Stimulated activated CD4-positive, alpha-beta T cell treated with anti-CD3 and anti-CD28 coated beads, Interleukin-4, amount 100 ng/mL, for 48 hours (primary cell): Measurements from ENCODE around the gene SNTB2.
A peak's percentile ranks its signal among the peaks of the same experiment; 100 is the strongest.
"Not testable (repeated sequence)": the region's sequence is repeated elsewhere in the genome, so short reads cannot be mapped to it uniquely, and the experiment has no call there.

Experiments used
- DNase-seq, 2 donors: peaks; one replicate each; pipeline ENCODE4 v3.0.0-alpha.2; 2020; ENCODE audit warnings: low read depth in 2 of 2

SNTB2 gene

DNA sequence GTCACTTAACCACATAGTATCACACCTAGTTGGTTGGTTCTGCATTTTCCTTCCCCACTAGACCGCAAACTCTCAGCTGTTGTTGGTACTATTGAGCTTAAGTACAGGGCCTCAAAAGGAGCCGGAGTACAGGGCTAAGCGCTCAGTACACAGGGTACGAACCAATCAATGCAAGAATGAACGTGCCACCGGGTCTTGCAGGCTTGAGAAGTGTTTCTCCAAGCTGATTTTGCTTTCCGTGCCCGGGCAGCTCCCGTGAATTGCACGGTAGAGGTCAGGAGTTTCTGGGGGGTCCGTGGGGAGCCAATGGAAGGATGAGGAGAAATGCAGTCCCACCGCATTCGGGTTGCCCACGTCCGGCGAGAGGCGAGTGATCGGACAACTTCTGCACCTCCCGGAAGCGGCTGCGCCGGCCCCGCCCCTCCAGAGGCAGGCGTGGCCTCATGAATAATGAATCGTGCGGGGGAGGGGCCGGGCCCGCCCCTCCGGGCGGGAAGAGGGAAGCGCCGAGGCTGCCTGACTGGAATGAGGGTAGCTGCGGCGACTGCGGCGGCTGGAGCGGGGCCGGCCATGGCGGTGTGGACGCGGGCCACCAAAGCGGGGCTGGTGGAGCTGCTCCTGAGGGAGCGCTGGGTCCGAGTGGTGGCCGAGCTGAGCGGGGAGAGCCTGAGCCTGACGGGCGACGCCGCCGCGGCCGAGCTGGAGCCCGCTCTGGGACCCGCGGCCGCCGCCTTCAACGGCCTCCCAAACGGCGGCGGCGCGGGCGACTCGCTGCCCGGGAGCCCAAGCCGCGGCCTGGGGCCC, at the start of gene SNTB2:
SNTB2 (plus strand) TSS at position 523 of the 804 bp plus-strand sequence; CDS start at position 526, 3 bp downstream.
- DNase-seq, result peak; percentile 78 to 85

- no peak for DNase-seq
Observed at GRCh38 chr16:69138608-69139007, 48.4 kb upstream of the SNTB2 start.

- not testable (repeated sequence) for DNase-seq
Observed at GRCh38 chr16:69139464-69139863, 47.5 kb upstream of the SNTB2 start.

DNA sequence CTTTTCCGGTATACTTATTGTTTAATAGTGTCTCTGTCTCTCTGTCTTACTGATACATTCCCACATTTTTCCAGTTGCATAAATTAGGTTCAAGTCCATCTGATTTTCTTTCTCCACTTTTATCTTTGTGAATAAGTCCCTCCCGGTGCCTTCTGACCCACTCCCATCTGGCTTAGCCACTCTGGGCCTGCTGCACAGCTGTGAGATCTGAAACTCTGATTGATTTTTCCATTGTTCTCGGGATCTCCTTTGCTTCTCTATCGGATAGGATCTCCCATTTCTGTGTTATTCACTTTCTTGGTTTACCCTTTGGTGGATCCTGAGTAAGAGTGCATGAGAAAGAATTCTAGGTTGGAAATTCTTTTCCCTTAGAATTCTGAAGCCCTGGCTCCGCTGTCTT, 46.0 kb upstream of the SNTB2 start:
- no peak for DNase-seq

GRCh38 chr16:69141936-69142335, 45.0 kb upstream of the SNTB2 start:
- DNase-seq, result no peak

DNA sequence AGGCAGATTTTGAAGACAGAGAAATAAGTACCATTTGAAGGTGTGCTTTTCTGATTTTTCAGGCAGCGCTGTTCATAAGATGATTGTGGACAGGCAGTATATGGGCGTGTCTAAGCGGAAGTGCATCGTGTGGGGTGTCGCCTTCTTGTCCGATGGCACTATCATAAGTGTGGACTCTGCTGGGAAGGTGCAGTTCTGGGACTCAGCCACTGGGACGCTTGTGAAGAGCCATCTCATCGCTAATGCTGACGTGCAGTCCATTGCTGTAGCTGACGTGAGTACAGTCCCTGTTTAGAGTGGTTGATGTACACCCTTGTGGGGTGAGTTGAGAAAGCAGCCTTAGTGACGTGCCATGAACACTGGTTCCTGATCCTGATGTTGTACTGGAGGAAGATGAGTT, 43.8 kb upstream of the SNTB2 start:
- no peak for DNase-seq

DNA sequence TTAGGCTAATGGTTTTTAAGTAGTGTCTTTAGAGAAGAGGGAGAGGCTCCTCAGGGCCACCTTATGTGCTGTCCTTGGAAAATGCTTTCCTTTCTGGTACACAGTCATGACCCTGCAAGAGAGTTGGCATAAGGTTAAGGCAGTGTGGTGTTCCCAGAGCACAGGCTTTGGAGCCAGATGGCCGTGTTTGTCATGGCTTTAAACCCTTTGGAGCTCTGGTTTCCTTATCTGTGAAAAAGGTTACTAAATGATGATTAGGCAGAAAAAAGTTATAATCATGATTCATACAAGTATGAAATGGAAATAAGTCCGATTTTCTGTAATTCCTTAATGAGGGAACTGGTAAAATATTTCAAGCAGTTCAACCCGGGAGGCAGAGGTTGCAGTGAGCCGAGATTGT, 41.3 kb upstream of the SNTB2 start:
- no peak for DNase-seq

DNA sequence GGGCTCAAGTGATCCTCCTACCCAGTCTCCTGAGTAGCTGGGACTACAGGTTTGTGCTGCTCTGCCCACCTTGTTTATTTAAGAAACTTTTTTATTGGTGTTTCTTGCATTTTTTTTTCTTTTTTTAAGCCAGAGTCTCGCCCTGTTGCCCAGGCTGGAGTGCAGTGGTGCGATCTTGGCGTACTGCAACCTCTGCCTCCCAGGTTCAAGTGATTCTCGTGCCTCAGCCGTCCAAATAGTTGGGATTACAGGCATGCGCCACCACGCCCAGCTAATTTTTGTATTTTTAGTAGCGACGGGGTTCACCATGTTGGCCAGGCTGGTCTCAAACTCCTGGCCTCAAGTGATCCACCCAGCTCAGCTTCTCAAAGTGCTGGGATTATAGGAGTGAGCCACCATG, 37.3 kb upstream of the SNTB2 start:
- not testable (repeated sequence) for DNase-seq

GRCh38 chr16:69150146-69150865, 36.7 kb upstream of the SNTB2 start:
- DNase-seq, result peak in 1 of 2 donors; percentile 34

GRCh38 chr16:69157196-69157595, 29.8 kb upstream of the SNTB2 start:
- DNase-seq, result no peak

- DNase-seq, result no peak
Observed at GRCh38 chr16:69160192-69160591, 26.8 kb upstream of the SNTB2 start.

DNA sequence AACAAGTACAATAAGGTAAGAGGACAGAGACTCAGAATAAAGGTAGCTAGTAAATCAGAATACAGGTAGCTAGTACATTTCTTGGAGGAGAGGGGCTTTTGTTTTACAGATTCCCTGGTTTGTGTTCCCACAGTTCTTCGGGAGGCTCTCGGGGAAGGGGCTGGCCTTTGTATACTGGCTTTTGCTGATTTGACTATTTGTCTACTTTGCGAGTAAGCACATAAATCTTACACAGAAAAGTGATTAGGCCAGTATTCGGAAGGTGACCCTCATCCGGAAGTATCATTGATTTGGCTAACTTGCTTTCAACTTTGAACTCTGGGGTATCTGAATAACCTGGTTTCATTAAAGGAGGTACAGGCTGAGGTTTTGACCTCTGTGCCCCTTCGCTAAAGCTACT, 21.4 kb upstream of the SNTB2 start:
- no peak for DNase-seq

DNA sequence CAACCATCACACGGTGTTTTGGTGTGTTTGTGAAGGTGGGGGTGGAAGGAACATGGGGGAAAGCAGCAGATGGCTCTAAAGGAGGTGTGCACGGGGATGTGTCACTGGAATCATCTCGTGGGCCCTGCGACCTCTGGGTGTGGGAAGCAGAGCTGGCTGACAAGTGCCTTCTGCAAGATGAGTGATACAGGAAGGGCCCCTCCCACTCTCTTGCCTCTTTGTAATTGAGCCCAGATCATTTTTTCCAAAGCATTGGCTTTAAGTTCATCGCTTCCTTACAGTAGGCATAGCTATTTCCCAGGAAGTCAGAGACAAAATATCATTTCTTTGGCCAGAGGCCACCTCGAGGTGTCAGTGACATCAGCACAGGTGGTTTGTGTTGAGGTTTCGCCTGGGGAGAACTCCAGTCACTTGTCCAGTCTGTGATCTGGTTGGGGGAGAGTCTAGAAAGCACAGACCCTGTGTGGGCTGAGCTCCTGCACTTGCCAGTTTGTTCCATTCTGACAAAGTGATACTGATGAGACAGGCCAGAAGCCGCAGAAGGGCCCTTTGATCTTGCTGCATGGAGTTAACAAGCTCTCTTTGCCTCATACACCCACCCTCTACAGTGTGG, 20.6 kb upstream of the SNTB2 start:
- DNase-seq, result peak; percentile 59 to 76

- no peak for DNase-seq
Observed at GRCh38 chr16:69166946-69167930, 19.7 kb upstream of the SNTB2 start.

DNA sequence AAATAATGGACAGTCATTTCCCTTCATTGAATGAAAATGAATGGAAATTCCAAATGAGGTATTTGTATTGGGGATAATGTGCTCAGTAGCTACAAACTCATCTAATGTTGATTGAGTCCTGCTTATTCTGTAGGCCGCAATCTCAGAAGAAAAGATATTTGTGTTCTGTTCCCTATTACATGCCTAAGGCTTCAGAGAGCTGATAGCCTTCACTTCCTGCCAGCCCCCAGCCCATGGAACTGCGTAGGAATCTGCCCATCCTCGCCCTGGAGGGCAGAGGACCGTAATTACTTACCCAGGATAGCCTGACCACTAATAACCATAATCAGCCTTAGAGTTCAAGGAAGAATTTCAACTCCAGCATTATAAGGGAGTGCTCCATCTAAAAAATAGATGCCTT, 17.9 kb upstream of the SNTB2 start:
- no peak for DNase-seq

GRCh38 chr16:69169607-69170352, 17.2 kb upstream of the SNTB2 start:
- no peak for DNase-seq

DNA sequence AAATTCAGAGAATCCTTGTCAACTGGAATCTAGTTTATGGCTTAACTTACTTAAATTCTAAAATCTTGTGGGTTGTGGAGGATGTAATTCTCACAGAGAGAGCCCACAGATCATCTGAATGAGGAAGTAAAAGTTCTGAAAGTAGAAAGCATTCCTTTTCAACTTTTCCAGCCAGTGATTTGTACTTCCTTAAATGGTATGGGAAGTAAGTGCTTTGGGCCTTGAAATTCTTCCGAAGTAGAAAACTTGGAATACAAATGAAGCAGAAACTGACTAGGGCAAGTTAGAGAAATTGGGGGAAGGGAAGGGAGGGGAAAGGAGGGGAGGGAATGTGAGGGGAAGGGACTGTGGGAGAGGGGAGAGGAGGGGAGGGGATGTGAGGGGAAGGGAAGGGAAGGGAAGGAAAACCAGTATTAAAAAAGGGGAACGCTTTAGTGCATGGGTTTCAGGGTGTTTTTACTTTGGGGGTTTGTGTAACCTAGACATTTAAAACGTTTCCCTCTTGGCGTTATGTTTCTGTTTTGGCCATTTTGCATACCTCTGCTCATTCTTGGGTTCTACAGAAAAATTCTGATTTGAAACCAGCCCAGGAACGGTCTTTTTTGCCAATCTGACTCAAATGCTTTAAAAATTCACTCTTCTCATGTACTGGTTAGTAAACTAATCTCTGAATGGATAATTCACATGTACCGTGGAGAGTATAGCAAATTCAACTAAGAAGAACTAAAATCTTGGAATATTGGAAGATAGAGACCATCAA, 15.5 kb upstream of the SNTB2 start:
- no peak for DNase-seq

GRCh38 chr16:69176033-69176800, 10.7 kb upstream of the SNTB2 start:
- no peak for DNase-seq

DNA sequence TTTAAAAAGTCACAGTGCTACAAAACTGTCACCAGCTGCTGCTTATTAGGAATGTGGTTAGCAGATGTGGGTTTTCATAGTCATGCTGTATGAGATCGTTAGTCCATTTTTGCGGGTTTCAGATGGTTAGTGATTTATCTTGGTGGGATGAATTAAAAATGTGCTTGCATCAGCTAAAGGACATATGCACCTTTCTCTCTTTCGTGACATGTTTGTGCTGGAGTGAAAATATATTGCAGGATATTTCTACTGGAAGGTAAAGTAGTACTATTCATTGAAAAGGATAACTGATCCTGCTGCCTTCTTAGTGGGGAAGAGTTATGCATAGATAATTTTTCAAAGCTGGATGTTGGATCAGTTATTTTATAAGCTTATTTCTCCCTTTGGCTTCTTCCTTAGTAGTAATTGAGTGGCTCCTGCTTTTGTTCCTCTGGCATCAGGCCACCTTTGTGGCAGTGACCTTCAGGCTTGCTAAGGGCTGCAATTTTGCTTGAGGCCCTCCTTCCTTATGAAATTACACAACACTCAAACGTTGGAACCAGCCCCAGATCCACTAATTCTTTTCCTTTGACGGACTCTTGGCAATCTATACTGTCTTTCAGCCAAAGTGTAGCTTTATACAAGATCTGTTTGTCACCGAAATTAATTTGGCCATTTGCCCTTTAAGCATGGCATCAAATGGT, 7.5 kb upstream of the SNTB2 start:
- no peak for DNase-seq
